WTC11 (cell line): Measurements from ENCODE around the gene NFX1.

Source experiments
- CREB1 ChIP-seq: sonication (generic); formaldehyde crosslinking; IDR thresholded peaks from 2 replicates; pipeline ENCODE4 v1.8.0; 2023; ENCODE audit warnings: mild to moderate bottlenecking, missing genetic modification reagents
- CTCF ChIP-seq: fragments of 200-600 bp; IDR thresholded peaks from 2 replicates; pipeline ENCODE4 v1.8.0; 2022; ENCODE audit warnings: antibody characterized with exemption
- ESRRA ChIP-seq: sonication (generic); formaldehyde crosslinking; IDR thresholded peaks from 2 replicates; pipeline ENCODE4 v1.8.1; 2022; ENCODE audit warnings: mild to moderate bottlenecking, missing genetic modification reagents, borderline replicate concordance
- FOXK1 ChIP-seq: sonication (generic); formaldehyde crosslinking; IDR thresholded peaks from 2 replicates; pipeline ENCODE4 v1.8.0; 2022; ENCODE audit warnings: mild to moderate bottlenecking, moderate library complexity, missing genetic modification reagents
- JAZF1 ChIP-seq: fragments of 250-450 bp; sonication (Bioruptor Pico); IDR thresholded peaks from 2 replicates; pipeline ENCODE4 v1.9.0; 2021; ENCODE audit warnings: moderate library complexity, mild to moderate bottlenecking, inconsistent platforms
- MAX ChIP-seq: sonication (generic); formaldehyde crosslinking; IDR thresholded peaks from 2 replicates; pipeline ENCODE4 v1.8.0; 2022; ENCODE audit warnings: mild to moderate bottlenecking, missing genetic modification reagents
- NFE2L1 ChIP-seq: sonication (generic); formaldehyde crosslinking; IDR thresholded peaks from 2 replicates; pipeline ENCODE4 v1.8.1; 2023; ENCODE audit warnings: missing genetic modification reagents
- NFYB ChIP-seq: sonication (generic); formaldehyde crosslinking; conservative IDR thresholded peaks from 2 replicates; pipeline ENCODE4 v1.8.0; 2022; ENCODE audit warnings: low read depth, missing genetic modification reagents
- TP53 ChIP-seq: sonication (generic); formaldehyde crosslinking; IDR thresholded peaks from 2 replicates; pipeline ENCODE4 v1.8.1; 2023; ENCODE audit warnings: mild to moderate bottlenecking, missing genetic modification reagents
- ZNF281 ChIP-seq: sonication (generic); formaldehyde crosslinking; IDR thresholded peaks from 2 replicates; pipeline ENCODE4 v1.8.0; 2023; ENCODE audit warnings: mild to moderate bottlenecking, missing genetic modification reagents
- ZNF512 ChIP-seq: sonication (generic); formaldehyde crosslinking; IDR thresholded peaks from 2 replicates; pipeline ENCODE4 v1.8.1; 2022; ENCODE audit warnings: missing genetic modification reagents, borderline replicate concordance
- TF ChIP-seq, protein P1 (sequence below): sonication (generic); formaldehyde crosslinking; IDR thresholded peaks from 2 replicates; pipeline ENCODE4 v1.8.0; 2023; ENCODE audit warnings: missing genetic modification reagents
- TF ChIP-seq, protein P2 (sequence below): sonication (generic); formaldehyde crosslinking; IDR thresholded peaks from 2 replicates; pipeline ENCODE4 v1.8.0; 2023; ENCODE audit warnings: missing genetic modification reagents, mild to moderate bottlenecking, borderline replicate concordance

DNA sequence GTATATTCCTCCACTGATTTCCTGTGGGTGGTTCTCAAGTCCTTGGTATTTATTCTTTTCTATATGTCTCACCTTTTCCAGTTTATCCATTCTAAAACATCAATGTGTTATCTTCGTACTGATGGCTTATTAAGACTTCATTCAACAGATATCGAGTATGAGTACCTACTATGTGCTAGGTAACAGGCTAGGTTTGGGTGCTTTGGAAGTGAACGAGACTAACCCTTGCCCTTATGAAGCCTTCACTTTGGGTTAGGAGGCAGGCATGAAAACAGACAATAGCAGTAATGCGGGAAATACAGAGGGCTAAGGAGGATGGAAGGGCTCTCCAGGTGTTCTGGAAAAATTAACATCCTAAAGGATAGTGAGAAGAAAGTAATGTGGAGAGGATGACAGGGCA is 58.7 kb downstream of the NFX1 start:
- TF ChIP-seq CTCF (no peak), NFYB (CRISPR knock-in tag) (no peak), MAX (CRISPR knock-in tag) (no peak), ZNF281 (CRISPR knock-in tag) (no peak), TP53 (CRISPR knock-in tag) (no peak), ZNF512 (no peak), CREB1 (CRISPR knock-in tag) (no peak), FOXK1 (CRISPR knock-in tag) (no peak), JAZF1 (CRISPR knock-in tag) (no peak), NFE2L1 (CRISPR knock-in tag) (no peak), ESRRA (no peak)
- TF ChIP-seq, protein P1, sequence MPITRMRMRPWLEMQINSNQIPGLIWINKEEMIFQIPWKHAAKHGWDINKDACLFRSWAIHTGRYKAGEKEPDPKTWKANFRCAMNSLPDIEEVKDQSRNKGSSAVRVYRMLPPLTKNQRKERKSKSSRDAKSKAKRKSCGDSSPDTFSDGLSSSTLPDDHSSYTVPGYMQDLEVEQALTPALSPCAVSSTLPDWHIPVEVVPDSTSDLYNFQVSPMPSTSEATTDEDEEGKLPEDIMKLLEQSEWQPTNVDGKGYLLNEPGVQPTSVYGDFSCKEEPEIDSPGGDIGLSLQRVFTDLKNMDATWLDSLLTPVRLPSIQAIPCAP (CRISPR knock-in tag), result no peak
- TF ChIP-seq, protein P2, sequence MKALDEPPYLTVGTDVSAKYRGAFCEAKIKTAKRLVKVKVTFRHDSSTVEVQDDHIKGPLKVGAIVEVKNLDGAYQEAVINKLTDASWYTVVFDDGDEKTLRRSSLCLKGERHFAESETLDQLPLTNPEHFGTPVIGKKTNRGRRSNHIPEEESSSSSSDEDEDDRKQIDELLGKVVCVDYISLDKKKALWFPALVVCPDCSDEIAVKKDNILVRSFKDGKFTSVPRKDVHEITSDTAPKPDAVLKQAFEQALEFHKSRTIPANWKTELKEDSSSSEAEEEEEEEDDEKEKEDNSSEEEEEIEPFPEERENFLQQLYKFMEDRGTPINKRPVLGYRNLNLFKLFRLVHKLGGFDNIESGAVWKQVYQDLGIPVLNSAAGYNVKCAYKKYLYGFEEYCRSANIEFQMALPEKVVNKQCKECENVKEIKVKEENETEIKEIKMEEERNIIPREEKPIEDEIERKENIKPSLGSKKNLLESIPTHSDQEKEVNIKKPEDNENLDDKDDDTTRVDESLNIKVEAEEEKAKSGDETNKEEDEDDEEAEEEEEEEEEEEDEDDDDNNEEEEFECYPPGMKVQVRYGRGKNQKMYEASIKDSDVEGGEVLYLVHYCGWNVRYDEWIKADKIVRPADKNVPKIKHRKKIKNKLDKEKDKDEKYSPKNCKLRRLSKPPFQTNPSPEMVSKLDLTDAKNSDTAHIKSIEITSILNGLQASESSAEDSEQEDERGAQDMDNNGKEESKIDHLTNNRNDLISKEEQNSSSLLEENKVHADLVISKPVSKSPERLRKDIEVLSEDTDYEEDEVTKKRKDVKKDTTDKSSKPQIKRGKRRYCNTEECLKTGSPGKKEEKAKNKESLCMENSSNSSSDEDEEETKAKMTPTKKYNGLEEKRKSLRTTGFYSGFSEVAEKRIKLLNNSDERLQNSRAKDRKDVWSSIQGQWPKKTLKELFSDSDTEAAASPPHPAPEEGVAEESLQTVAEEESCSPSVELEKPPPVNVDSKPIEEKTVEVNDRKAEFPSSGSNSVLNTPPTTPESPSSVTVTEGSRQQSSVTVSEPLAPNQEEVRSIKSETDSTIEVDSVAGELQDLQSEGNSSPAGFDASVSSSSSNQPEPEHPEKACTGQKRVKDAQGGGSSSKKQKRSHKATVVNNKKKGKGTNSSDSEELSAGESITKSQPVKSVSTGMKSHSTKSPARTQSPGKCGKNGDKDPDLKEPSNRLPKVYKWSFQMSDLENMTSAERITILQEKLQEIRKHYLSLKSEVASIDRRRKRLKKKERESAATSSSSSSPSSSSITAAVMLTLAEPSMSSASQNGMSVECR (CRISPR knock-in tag), result no peak
